ENCODE results near the gene PCDHGC5. TPM values are rescaled to one million over a fixed set of nuclear protein-coding genes. Genes with fewer than 3 reads are reported as not detected.

Gene PCDHGC5
- total RNA-seq, 4 donors from 2014 or later, result 3.1 to 5.9 (median 3.8) TPM

GRCh38 chr5:141519605-141520565, 31.0 kb downstream of the PCDHGC5 start:
- Histone ChIP-seq H3K36me3 (peaks cover 0 to 30% (median 0%) of the 10 kb centered on the region in 3 donors), H3K4me3 (no peak overlapping the region), H3K27ac (peak overlapping the region in 3 of 4 donors; percentile 24 to 88 (median 79)), H3K27me3 (no peaks in the 10 kb centered on the region), H3K4me1 (peaks cover 3 to 76% (median 48%) of the 10 kb centered on the region in 4 donors), H3K9me3 (no peaks in the 10 kb centered on the region)
- 62 to 80% methylated on average over 3 of the region's 3 CpGs for WGBS, 2 donors
- TF ChIP-seq POLR2A (IDR thresholded peaks at IDR 0.05) (no peak), EP300 (IDR thresholded peaks at IDR 0.05) (no peak), CTCF (IDR thresholded peaks at IDR 0.05) (no peak)
- DNase-seq (ENCODE audit: low spot score in 2 of 2), result no peak

- peak in 1 of 5 experiments; percentile 22 for TF ChIP-seq CTCF (IDR thresholded peaks at IDR 0.05)
- TF ChIP-seq EP300 (IDR thresholded peaks at IDR 0.05), result peak; percentile 74 to 96
- no peak for TF ChIP-seq POLR2A (IDR thresholded peaks at IDR 0.05)
- H3K4me1 ChIP-seq, result peaks cover 3 to 74% (median 41%) of the 10 kb centered on the region in 4 donors
- 19 to 24% methylated on average over 2 of the region's 2 CpGs for WGBS, 2 donors
- H3K4me3 ChIP-seq, result no peak overlapping the region
- peak overlapping the region; percentile 8 to 88 (median 65) for H3K27ac ChIP-seq
- no peaks in the 10 kb centered on the region for H3K9me3 ChIP-seq
- peaks cover 0 to 32% (median 0%) of the 10 kb centered on the region in 3 donors for H3K36me3 ChIP-seq
- DNase-seq (ENCODE audit: low spot score in 2 of 2), result peak; percentile 28 to 69
- H3K27me3 ChIP-seq, result no peaks in the 10 kb centered on the region
These were observed 32.4 kb downstream of the PCDHGC5 start for GRCh38 chr5:141521244-141521781.

- Histone ChIP-seq H3K4me1 (peaks cover 3 to 66% (median 38%) of the 10 kb centered on the region in 4 donors), H3K27me3 (no peaks in the 10 kb centered on the region), H3K9me3 (no peaks in the 10 kb centered on the region), H3K4me3 (no peak overlapping the region), H3K36me3 (peaks cover 0 to 32% (median 0%) of the 10 kb centered on the region in 3 donors), H3K27ac (peak overlapping the region in 3 of 4 donors; percentile 51 to 88 (median 79))
- no peak for TF ChIP-seq EP300 (IDR thresholded peaks at IDR 0.05)
- TF ChIP-seq CTCF (IDR thresholded peaks at IDR 0.05), result no peak
- no peak for TF ChIP-seq POLR2A (IDR thresholded peaks at IDR 0.05)
- DNase-seq (ENCODE audit: low spot score in 2 of 2), result no peak
- WGBS, 2 donors, result 24 to 26% methylated on average over 2 of the region's 2 CpGs
These were observed 33.4 kb downstream of the PCDHGC5 start for GRCh38 chr5:141522301-141522700.

GRCh38 chr5:141523991-141524390, 35.1 kb downstream of the PCDHGC5 start:
- TF ChIP-seq POLR2A (IDR thresholded peaks at IDR 0.05) (no peak), EP300 (IDR thresholded peaks at IDR 0.05) (no peak), CTCF (IDR thresholded peaks at IDR 0.05) (no peak)
- H3K27ac ChIP-seq, result peak overlapping the region in 2 of 4 donors; percentile 73 to 80
- H3K4me3 ChIP-seq, result no peak overlapping the region
- peaks cover 3 to 73% (median 38%) of the 10 kb centered on the region in 4 donors for H3K4me1 ChIP-seq
- DNase-seq (ENCODE audit: low spot score in 2 of 2), result no peak
- H3K27me3 ChIP-seq, result no peaks in the 10 kb centered on the region
- peaks cover 0 to 35% (median 0%) of the 10 kb centered on the region in 3 donors for H3K36me3 ChIP-seq
- H3K9me3 ChIP-seq, result no peaks in the 10 kb centered on the region
- 81% methylated on average over 8 of the region's 8 CpGs for WGBS, 2 donors

Data from tibial nerve (tissue), 4 donors.